Retinal pigment epithelial cell (primary cell): ENCODE data around the gene PSMB11.
"Not testable (repeated sequence)": the region's sequence is repeated elsewhere in the genome, so short reads cannot be mapped to it uniquely, and the experiment has no call there.

Source experiments
- DNase-seq: peaks from one replicate; pipeline ENCODE4 v3.0.0-alpha.2; 2010; ENCODE audit warnings: low read depth
- H3K4me3 ChIP-seq: 2 replicates; pipeline ENCODE4 v1.5.1; 2011; ENCODE audit warnings: mild to moderate bottlenecking, low read length, control low read depth, moderate library complexity
- TF ChIP-seq, protein P1 (sequence below): conservative IDR thresholded peaks from 2 replicates; pipeline ENCODE4 v1.5.1; 2011; ENCODE audit warnings: low read depth, low read length, control low read depth, inconsistent platforms

PSMB11 gene

DNA sequence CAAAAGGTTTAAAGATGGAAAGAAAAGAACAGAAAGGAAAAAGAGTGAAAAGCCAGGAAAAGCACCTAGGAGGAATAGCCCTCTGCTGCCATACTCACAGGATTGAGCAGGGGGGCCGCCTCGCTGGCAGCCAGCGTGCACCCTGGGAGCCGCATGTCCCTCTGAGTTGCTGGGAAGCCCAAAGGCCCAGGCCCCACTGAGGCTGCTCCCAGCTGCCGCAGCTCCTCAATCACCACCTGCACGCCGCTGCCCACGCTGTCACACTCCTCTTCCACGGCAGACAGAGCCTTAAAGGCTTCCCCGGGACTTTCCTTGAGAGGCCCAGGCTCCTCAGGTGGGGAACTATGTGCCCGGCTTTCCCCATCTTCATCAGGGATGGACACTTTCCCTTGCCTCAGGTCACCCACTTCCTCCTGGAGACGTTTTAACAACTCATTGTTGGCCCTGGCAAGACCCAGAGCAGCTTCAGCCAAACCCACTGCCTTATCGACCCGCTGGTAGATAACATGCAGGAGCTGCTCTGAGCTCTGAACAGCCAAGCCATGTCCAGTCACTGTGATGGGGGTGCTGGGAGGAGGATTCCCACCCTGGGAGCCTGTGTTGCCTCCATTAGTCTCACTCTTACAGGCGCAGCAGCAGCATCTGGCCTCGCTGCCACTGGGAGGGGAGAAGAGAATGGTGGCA is 43.5 kb upstream of the PSMB11 start:
- H3K4me3 ChIP-seq = no peak overlapping the region
- DNase-seq = no peak
- TF ChIP-seq, protein P1, sequence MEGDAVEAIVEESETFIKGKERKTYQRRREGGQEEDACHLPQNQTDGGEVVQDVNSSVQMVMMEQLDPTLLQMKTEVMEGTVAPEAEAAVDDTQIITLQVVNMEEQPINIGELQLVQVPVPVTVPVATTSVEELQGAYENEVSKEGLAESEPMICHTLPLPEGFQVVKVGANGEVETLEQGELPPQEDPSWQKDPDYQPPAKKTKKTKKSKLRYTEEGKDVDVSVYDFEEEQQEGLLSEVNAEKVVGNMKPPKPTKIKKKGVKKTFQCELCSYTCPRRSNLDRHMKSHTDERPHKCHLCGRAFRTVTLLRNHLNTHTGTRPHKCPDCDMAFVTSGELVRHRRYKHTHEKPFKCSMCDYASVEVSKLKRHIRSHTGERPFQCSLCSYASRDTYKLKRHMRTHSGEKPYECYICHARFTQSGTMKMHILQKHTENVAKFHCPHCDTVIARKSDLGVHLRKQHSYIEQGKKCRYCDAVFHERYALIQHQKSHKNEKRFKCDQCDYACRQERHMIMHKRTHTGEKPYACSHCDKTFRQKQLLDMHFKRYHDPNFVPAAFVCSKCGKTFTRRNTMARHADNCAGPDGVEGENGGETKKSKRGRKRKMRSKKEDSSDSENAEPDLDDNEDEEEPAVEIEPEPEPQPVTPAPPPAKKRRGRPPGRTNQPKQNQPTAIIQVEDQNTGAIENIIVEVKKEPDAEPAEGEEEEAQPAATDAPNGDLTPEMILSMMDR = no peak

GRCh38 chr14:23000860-23001259 is 41.2 kb upstream of the PSMB11 start:
- H3K4me3 ChIP-seq = no peak overlapping the region
- TF ChIP-seq, protein P1 = no peak
- DNase-seq = no peak

DNA sequence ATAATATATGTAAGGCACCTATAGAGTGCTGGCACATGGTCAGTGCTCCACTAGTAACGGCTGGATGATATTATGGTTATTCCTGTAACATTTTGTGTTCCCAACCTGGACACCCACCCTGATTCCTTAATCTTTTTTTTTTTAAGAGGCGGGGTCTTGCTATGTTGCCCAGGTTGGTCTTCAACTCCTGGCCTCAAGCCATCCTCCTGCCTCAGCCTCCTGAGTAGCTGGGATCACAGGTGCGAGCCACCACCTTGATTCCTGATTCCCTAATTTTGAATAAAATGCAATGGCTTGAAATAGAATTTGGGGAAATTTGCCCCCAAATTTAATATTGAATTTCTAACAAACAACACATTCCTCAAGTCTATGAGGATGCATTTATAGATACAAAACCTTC is 39.4 kb upstream of the PSMB11 start:
- no peak for DNase-seq
- TF ChIP-seq, protein P1 = no peak
- H3K4me3 ChIP-seq = no peak overlapping the region

DNA sequence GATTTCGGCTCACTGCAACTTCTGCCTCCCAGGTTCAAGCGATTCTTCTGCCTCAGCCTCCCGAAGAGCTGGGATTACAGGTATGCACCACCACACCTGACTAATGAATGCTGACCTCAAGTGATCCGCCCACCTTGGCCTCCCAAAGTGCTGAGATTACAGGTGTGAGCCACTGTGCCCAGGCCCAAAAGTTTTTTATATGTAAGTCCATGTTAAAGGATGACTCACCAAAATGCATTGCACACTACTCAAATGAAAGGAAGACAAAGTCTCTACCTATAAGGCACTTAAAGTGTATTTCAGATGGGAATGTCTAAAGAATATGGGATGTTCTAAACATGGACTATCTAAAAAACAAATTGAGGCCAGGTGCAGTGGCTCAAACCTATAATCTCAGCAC is 37.7 kb upstream of the PSMB11 start:
- DNase-seq, H3K4me3 ChIP-seq: not testable (repeated sequence)

GRCh38 chr14:23005451-23006187 is 36.4 kb upstream of the PSMB11 start:
- TF ChIP-seq, protein P1 = no peak
- no peak overlapping the region for H3K4me3 ChIP-seq
- no peak for DNase-seq

GRCh38 chr14:23006188-23006534 is 35.9 kb upstream of the PSMB11 start:
- H3K4me3 ChIP-seq = peak overlapping the region; percentile 78
- TF ChIP-seq, protein P1 = no peak
- DNase-seq = no peak

- H3K4me3 ChIP-seq = peak overlapping the region; percentile 78
- TF ChIP-seq, protein P1 = no peak
- peak; percentile 89 for DNase-seq
Observed at GRCh38 chr14:23006544-23007419, 35.2 kb upstream of the PSMB11 start.
